Kidney (tissue), 14 donors: ENCODE results near the gene ZNF311. TPM values are rescaled to one million over a fixed set of nuclear protein-coding genes. Genes with fewer than 3 reads are reported as not detected.
"Not testable (repeated sequence)": the region's sequence is repeated elsewhere in the genome, so short reads cannot be mapped to it uniquely, and the experiment has no call there.

Experiments
- DNase-seq, 5 donors: peaks; one replicate each; pipeline ENCODE4 v3.0.0-alpha.2; 2013 to 2020
- FAIRE-seq: peaks from 2 replicates; lab custom pipeline; 2012; peaks lifted over from hg19 to GRCh38; lab: Jason Lieb, UNC
- H3K27ac ChIP-seq, 2 donors: one replicate each; pipeline ENCODE4 v1.7.0; 2013; ENCODE audit warnings: low read depth in 2 of 2, low read length in 2 of 2, inconsistent platforms in 1 of 2
- H3K27me3 ChIP-seq: one replicate; pipeline ENCODE4 v1.7.1; 2013; ENCODE audit warnings: low read length, inconsistent platforms; ENCODE audit not compliant: control insufficient read depth, insufficient read depth
- H3K36me3 ChIP-seq, 3 donors: one replicate each; pipeline versions ENCODE4 v1.7.0 to v1.7.1; 2013; ENCODE audit warnings: low read length in 3 of 3, control low read depth in 1 of 3, inconsistent platforms in 1 of 3; ENCODE audit not compliant: insufficient read depth in 3 of 3, control insufficient read depth in 2 of 3
- H3K4me1 ChIP-seq, 3 donors: one replicate each; pipeline versions ENCODE4 v1.7.0 to v1.7.1; 2013; ENCODE audit warnings: low read length in 3 of 3, inconsistent platforms in 1 of 3, low read depth in 1 of 3; ENCODE audit not compliant: control insufficient read depth in 2 of 3, insufficient read depth in 2 of 3
- H3K4me3 ChIP-seq, 3 donors: one replicate each; pipeline versions ENCODE4 v1.7.0 to v1.8.1; 2013; ENCODE audit warnings: low read length in 3 of 3, control low read depth in 1 of 3, inconsistent platforms in 1 of 3
- H3K9ac ChIP-seq, 3 donors: one replicate each; pipeline versions ENCODE4 v1.7.0 to v1.7.1; 2013; ENCODE audit warnings: low read length in 3 of 3, control low read depth in 1 of 3, inconsistent platforms in 1 of 3
- H3K9me3 ChIP-seq, 3 donors: one replicate each; pipeline versions ENCODE4 v1.7.0 to v1.7.1; 2013; ENCODE audit warnings: low read length in 3 of 3, control low read depth in 1 of 3, inconsistent platforms in 1 of 3; ENCODE audit not compliant: control insufficient read depth in 2 of 3, insufficient read depth in 1 of 3
- intact Hi-C: fragments of 100-400 bp; cut with DNase I; formaldehyde crosslinking; loops from one replicate; pipeline ENCODE4 v1.11.1; 2022
- polyA plus RNA-seq: library from polyadenylated mRNA; stranded (reverse); fragments of 350-450 nt; fragmentation: Illumina TruSeq; extraction: RNeasy Lipid Tissue Mini Kit (QIAGEN cat#74804); gene quantifications from one replicate; pipeline ENCODE4 v1.2.3, GENCODE V29; 2014; ENCODE audit warnings: low read depth, low replicate concordance; ENCODE audit not compliant: insufficient read depth
- total RNA-seq: library from RNA; stranded (reverse); fragmentation: NEBNext Ultra II Directional; extraction: Animal tissue kit (Norgen Biotek cat#: 25700); gene quantifications from one replicate; pipeline ENCODE4 v1.2.1, GENCODE V29; 2021
- TF ChIP-seq, protein P1 (sequence below): IDR thresholded peaks from 3 replicates; pipeline ENCODE4 v1.5.1; 2012; ENCODE audit warnings: mild to moderate bottlenecking, moderate library complexity, borderline replicate concordance; ENCODE audit not compliant: insufficient read depth; ENCODE audit errors: extremely low read depth
- donor health status: control.
- donor health status: control.
- donor health status: control.
- donor health status: control.
- donor health status: control.
- donor health status: DM: yes; HTN: yes; CAD: no.
- donor health status: Normal renal cell carcinoma (clear cell type).

The ZNF311 gene
- total and polyA plus RNA-seq, 2 donors from 2014 or later: 0.77 to 1.6 TPM

DNA sequence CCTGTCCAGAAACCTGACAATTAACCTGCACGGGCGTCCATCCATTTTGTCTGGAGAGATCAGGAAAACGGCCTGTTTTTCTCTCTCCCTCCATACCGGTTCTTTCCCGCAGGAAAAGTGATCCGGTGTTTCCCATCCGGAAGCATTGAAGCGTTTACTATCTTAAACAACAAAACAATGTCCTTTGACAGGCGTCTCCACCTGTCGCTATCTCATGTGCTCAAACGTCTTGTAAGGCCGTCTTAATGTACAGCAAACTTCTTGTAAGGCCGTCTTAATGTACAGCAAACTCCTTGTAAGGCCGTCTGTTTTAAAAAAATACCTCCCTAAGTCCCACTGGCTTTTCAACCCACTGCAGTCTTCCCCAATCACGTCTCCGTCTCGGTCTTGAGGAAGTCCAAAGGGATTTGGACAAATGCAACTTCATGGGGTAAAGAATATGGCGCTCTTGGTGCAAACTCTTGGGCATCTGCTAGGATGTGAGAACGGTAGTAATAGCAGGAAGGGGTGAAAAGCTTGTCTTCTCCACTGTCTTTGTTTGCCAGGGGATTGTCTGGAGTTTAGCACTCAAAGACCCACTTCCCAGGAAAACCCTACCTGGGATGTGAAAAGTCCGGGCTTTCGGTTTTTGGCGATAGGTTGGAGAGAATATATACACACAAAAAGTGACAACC lies 51.4 kb downstream of the ZNF311 start:
- Histone ChIP-seq H3K27ac (no peak overlapping the region), H3K9ac (peak overlapping the region in 1 of 3 donors; percentile 51)
- no peak for FAIRE-seq

GRCh38 chr6:28953039-28953584 lies 52.0 kb downstream of the ZNF311 start:
- no peak for FAIRE-seq
- H3K9ac ChIP-seq: peak overlapping the region in 1 of 3 donors; percentile 51

More for the DNA sequence above, 51.4 kb downstream of the ZNF311 start:
- Histone ChIP-seq H3K4me1 (no peaks in the 10 kb centered on the region), H3K36me3 (no peaks in the 10 kb centered on the region), H3K4me3 (peak overlapping the region; percentile 65 to 72 (median 66)), H3K27me3 (peaks cover 2% of the 10 kb centered on the region), H3K9me3 (no peaks in the 10 kb centered on the region)
- TF ChIP-seq, protein P1, sequence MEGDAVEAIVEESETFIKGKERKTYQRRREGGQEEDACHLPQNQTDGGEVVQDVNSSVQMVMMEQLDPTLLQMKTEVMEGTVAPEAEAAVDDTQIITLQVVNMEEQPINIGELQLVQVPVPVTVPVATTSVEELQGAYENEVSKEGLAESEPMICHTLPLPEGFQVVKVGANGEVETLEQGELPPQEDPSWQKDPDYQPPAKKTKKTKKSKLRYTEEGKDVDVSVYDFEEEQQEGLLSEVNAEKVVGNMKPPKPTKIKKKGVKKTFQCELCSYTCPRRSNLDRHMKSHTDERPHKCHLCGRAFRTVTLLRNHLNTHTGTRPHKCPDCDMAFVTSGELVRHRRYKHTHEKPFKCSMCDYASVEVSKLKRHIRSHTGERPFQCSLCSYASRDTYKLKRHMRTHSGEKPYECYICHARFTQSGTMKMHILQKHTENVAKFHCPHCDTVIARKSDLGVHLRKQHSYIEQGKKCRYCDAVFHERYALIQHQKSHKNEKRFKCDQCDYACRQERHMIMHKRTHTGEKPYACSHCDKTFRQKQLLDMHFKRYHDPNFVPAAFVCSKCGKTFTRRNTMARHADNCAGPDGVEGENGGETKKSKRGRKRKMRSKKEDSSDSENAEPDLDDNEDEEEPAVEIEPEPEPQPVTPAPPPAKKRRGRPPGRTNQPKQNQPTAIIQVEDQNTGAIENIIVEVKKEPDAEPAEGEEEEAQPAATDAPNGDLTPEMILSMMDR: no peak
- peak in 3 of 5 donors; percentile 28 to 65 (median 47) for DNase-seq
- intact Hi-C loops: no loop called here

GRCh38 chr6:28949656-28950195 lies 55.4 kb downstream of the ZNF311 start:
- H3K27me3 ChIP-seq, DNase-seq, H3K9ac ChIP-seq, H3K9me3 ChIP-seq, H3K27ac ChIP-seq, H3K4me1 ChIP-seq, H3K36me3 ChIP-seq, intact Hi-C loops, H3K4me3 ChIP-seq, FAIRE-seq: not testable (repeated sequence)

More at GRCh38 chr6:28953039-28953584, 52.0 kb downstream of the ZNF311 start:
- intact Hi-C loops: no loop called here
- DNase-seq: peak in 3 of 5 donors; percentile 51 to 70 (median 61)
- TF ChIP-seq, protein P1: no peak
- Histone ChIP-seq H3K9me3 (no peaks in the 10 kb centered on the region), H3K27me3 (peaks cover 2% of the 10 kb centered on the region), H3K4me1 (no peaks in the 10 kb centered on the region), H3K36me3 (no peaks in the 10 kb centered on the region), H3K27ac (no peak overlapping the region), H3K4me3 (peak overlapping the region; percentile 65 to 72 (median 66))

DNA sequence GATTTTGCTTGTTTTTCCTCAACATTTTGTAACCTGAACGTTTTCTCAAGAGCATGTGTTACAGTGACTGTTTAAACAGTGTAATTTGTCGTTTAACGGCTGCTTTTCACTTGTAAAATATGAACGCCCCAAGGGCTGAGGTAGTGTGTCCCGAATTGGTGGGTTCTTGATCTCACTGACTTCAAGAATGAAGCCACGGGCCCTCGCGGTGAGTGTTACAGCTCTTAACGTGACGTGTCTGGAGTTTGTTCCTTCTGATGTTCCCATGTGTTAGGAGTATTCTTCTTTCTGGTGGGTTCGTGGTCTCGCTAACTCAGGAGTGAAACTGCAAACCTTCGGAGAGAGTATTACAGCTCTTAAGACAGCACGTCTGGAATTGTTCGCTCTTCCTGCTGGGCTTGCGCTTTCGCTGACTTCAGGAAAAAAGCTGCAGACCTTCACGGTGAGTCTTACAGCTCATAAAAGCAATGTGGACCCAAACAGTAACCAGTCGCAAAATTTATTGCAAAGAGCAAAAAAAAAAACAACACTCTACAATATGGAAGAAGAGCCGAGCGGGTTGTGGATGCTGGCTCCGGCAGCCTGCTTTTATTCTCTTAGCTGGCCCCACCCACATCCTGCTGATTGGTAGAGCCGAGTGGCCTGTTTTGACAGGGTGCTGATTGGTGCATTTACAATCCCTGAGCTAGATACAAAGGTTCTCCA lies 56.2 kb downstream of the ZNF311 start:
- DNase-seq (no peak), FAIRE-seq (no peak)

More for the DNA sequence above, 56.2 kb downstream of the ZNF311 start:
- H3K27ac ChIP-seq: no peak overlapping the region
- intact Hi-C loops: no loop called here
- peaks cover 0 to under 1% (median 0%) of the 10 kb centered on the region in 3 donors for H3K4me1 ChIP-seq
- no peak overlapping the region for H3K9ac ChIP-seq
- no peak overlapping the region for H3K4me3 ChIP-seq
- H3K36me3 ChIP-seq: no peaks in the 10 kb centered on the region
- H3K27me3 ChIP-seq: no peaks in the 10 kb centered on the region
- TF ChIP-seq, protein P1: no peak
- H3K9me3 ChIP-seq: no peaks in the 10 kb centered on the region
